Stimulated activated memory B cell treated with anti-CD40 and anti-IgM and Interleukin-4, amounts not matched to agents 10 μg/mL and 1 μg/mL and 100 μg/mL, for 72 hours (primary cell): ENCODE measurements around the gene SUPT3H.
A peak's percentile ranks its signal among the peaks of the same experiment; 100 is the strongest.

Experiments used
- ATAC-seq: fragments of 150-1000 bp; cut with Tn5 transposase; 2 replicates; pipeline ENCODE4 v1.10.0; 2021
- H3K27ac Mint-ChIP-seq: one replicate; pipeline ENCODE4 v1.8.0; 2022; ENCODE audit warnings: mild to moderate bottlenecking, mixed read lengths
- H3K27me3 Mint-ChIP-seq: one replicate; pipeline ENCODE4 v1.8.0; 2022; ENCODE audit warnings: mixed read lengths
- H3K36me3 Mint-ChIP-seq: one replicate; pipeline ENCODE4 v1.8.0; 2022; ENCODE audit warnings: mixed read lengths
- H3K4me1 Mint-ChIP-seq: one replicate; pipeline ENCODE4 v1.8.0; 2022; ENCODE audit warnings: mixed read lengths
- H3K4me3 Mint-ChIP-seq: one replicate; pipeline ENCODE4 v1.8.0; 2022; ENCODE audit warnings: mild to moderate bottlenecking, moderate library complexity, mixed read lengths
- H3K9me3 Mint-ChIP-seq: one replicate; pipeline ENCODE4 v1.8.0; 2022; ENCODE audit warnings: mixed read lengths

SUPT3H gene

DNA sequence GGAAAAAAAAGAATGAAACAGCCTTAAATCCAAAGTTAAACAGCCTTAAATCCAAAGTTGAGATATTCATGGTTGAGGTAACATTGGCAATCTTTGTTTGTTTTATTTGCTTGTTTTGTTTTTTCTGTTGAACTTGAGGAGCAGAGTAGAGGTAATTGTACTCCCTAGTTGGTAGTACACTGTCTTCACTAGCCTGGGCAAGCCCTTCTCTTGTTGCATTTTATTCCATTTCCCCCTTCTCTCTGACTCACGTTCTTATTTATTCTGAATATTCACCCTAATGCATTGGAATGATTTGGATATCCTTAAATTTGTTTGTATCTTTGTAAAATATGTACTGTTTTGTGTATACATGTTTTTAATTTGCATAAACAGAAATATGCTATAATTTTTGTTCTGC, 592.6 kb downstream of the SUPT3H start:
- H3K36me3 Mint-ChIP-seq, result no peaks in the 10 kb centered on the region

DNA sequence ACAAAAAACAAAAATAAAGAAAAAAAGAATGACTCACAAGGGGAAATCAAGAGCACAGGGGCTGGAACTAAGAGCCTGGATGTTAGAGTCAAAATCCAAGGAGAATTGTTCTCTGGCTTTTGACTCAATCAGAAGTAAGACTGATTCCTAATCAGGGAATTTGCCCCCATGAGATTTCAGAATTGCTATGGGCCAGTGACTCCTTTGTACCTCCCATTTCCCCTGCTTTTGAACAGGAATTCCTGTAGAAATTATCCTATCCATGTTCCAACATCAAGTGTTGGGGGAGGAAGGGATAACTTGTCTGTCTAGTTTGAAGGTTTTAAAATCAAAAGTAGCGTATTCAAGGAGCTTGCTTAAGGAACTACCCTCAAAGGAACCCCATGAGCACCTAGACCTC, 593.5 kb downstream of the SUPT3H start:
- peaks cover 21% of the 10 kb centered on the region for H3K27me3 Mint-ChIP-seq
- no peak overlapping the region for H3K4me3 Mint-ChIP-seq
- H3K9me3 Mint-ChIP-seq, result no peaks in the 10 kb centered on the region
- no peaks in the 10 kb centered on the region for H3K36me3 Mint-ChIP-seq
- peaks cover 9% of the 10 kb centered on the region for H3K4me1 Mint-ChIP-seq
- no peak overlapping the region for H3K27ac Mint-ChIP-seq
- ATAC-seq, result no peak

More for the DNA sequence above, 592.6 kb downstream of the SUPT3H start:
- no peak overlapping the region for H3K27ac Mint-ChIP-seq
- ATAC-seq, result no peak
- H3K27me3 Mint-ChIP-seq, result peaks cover 25% of the 10 kb centered on the region
- no peaks in the 10 kb centered on the region for H3K9me3 Mint-ChIP-seq
- no peaks in the 10 kb centered on the region for H3K4me1 Mint-ChIP-seq
- no peak overlapping the region for H3K4me3 Mint-ChIP-seq

DNA sequence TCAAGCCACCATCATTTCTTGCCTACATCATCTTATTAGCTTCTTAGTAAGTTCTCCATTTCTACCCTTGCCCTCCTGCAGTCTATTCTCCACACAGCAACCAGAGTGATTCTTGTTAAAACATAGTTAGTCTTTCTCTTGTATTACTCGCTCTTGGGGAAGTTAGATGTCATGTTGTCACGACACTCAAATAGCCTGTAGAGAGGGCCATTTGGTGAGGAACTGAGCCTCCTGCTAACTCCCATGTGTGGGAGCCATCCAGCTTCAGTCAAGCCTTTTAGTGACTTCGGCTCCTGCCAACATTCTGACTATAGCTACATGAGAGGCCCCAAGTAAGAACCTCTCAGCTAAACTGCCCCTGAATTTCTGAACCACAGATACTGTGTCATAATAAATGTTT, 594.8 kb downstream of the SUPT3H start:
- Mint-ChIP-seq H3K4me1 (peaks cover 11% of the 10 kb centered on the region), H3K27me3 (peaks cover 8% of the 10 kb centered on the region), H3K27ac (no peak overlapping the region), H3K4me3 (no peak overlapping the region), H3K36me3 (no peaks in the 10 kb centered on the region), H3K9me3 (no peaks in the 10 kb centered on the region)
- no peak for ATAC-seq

DNA sequence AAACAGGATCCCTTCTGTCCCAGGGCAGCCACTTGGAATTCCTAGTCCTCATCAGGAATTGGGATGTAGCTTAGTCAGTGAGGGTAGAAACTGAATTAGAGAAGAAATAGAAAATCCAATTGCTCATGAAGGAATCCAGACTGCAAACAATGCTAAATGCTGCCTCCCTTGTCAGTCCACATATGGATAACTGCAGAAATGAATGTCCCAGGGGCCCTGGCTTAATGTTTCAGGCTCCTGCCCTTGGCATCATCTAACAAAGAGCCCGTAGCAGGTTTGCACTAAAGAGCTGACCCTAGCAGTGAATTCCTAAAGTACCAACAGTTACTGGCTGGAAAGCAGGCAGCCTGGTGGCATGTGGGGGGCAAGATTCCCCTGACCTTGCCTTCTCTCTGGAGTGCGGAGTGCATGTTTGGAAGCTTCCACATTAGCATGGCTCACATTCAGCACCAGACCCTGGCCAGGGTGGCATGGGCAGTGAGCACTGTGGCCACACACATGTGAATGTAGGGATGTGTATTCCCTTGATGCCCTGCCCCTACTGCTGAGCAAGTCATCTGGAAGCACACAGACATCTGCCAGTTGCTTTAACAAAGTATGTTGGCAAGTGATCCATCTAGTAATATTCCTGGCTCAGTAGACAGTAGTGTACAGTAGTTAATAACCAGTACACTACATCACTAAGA, 595.7 kb downstream of the SUPT3H start:
- peaks cover 11% of the 10 kb centered on the region for H3K4me1 Mint-ChIP-seq
- no peaks in the 10 kb centered on the region for H3K36me3 Mint-ChIP-seq
- no peaks in the 10 kb centered on the region for H3K27me3 Mint-ChIP-seq
- H3K4me3 Mint-ChIP-seq, result no peak overlapping the region
- ATAC-seq, result no peak
- H3K27ac Mint-ChIP-seq, result no peak overlapping the region
- H3K9me3 Mint-ChIP-seq, result no peaks in the 10 kb centered on the region

DNA sequence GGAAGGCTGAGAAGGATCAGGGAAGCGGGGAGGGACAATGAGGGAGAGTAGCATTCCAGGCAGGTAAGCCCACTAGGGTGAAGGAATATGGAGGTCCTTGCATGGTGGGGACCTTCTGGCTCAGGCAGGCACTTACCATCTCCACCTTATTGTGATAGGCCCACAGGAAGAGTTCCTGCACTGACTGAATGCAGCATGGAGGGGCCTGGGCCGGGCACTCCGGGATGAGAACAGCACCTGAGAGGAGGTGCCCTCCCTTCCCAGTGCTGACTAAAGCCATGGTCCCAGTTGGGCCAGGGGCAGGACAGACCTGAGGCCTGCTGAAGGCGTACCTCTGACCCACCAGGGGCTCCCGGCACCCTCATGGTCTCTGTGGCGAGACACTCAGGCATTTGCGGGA, 597.6 kb downstream of the SUPT3H start:
- ATAC-seq, result peak; percentile 13

DNA sequence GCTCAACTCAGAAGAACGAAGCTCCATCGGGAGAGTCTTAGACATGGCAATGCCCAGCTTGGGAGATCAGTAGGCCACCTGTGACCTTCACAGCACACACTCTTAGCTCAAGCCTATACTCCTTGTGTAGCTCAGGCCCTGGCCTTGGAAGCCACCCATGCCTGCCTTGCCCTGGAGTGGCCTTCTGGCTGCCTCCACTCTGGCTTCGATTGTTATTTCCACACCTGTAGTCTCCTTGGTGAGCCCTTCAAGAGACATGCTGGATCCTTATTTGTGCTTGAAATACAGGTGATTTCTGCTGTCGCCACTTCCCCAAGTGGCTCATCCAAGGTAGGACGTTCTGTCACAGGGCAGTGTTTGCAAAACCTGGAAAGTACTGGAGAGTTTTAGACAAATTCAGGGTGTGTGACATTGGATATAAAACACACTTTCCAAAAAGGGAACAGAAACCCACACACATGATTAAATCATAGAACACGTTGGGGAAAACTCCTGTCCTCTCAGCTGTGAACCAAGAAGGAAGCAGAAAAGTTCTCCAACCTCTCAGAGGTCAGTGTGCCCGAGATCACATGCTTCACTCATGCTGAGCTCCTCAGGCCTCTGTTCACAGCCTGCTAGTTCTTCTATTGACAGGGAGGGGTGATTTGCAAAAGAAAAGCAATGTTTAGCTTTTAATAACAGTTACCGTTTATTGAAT, 598.5 kb downstream of the SUPT3H start:
- Mint-ChIP-seq H3K9me3 (peaks cover 5% of the 10 kb centered on the region), H3K4me3 (no peak overlapping the region), H3K27ac (peak overlapping the region; percentile 30)

More for the DNA sequence above, 597.6 kb downstream of the SUPT3H start:
- Mint-ChIP-seq H3K27me3 (no peaks in the 10 kb centered on the region), H3K4me1 (peaks cover 11% of the 10 kb centered on the region), H3K27ac (peak overlapping the region; percentile 30), H3K36me3 (no peaks in the 10 kb centered on the region), H3K4me3 (no peak overlapping the region), H3K9me3 (peaks cover 3% of the 10 kb centered on the region)

More for the DNA sequence above, 598.5 kb downstream of the SUPT3H start:
- peaks cover 6% of the 10 kb centered on the region for H3K27me3 Mint-ChIP-seq
- no peaks in the 10 kb centered on the region for H3K36me3 Mint-ChIP-seq
- peak; percentile 69 for ATAC-seq
- peaks cover 11% of the 10 kb centered on the region for H3K4me1 Mint-ChIP-seq
